B cell (primary cell): ENCODE data around the gene ATP8B1. TPM values are rescaled to one million over a fixed set of nuclear protein-coding genes. Genes with fewer than 3 reads are reported as not detected.

Experiments
- ATAC-seq: fragments of 200-7000 bp; cut with Tn5 transposase; one replicate; pipeline ENCODE4 v1.10.0; 2021; ENCODE audit warnings: low read depth, mild to moderate bottlenecking, moderate number of reproducible peaks, moderate library complexity
- CTCF ChIA-PET: fragments of 350-600 bp; sonication (Branson Sonifier 250); formaldehyde crosslinking; loops from one replicate; lab custom pipeline; 2021; ENCODE audit warnings: antibody characterized with exemption, inconsistent platforms; lab: Charles Lee
- POLR2A ChIA-PET: fragments of 350-600 bp; sonication (Branson Sonifier 250); formaldehyde crosslinking; loops from one replicate; lab custom pipeline; 2021; ENCODE audit warnings: antibody characterized with exemption; lab: Charles Lee
- DNase-seq: peaks from one replicate; pipeline ENCODE4 v3.0.0; 2013
- H2AFZ ChIP-seq: 2 replicates; pipeline ENCODE4 v1.6.1; 2012; ENCODE audit warnings: mild to moderate bottlenecking, low read depth, low read length; ENCODE audit not compliant: insufficient read depth, poor library complexity, severe bottlenecking
- H3K27ac ChIP-seq, 2 donors: 1 replicate in 1 of 2; 2 replicates in 1 of 2; pipeline ENCODE4 v1.5.1; 2012 to 2013; ENCODE audit warnings: low read length in 2 of 2, mild to moderate bottlenecking in 2 of 2, moderate library complexity in 1 of 2
- H3K27me3 ChIP-seq, 4 experiments: fragments of 200-600 bp in 1 of 4; sonication (generic) in 1 of 4; replicated peaks in 1 of 4; 1 replicate in 2 of 4; 2 replicates in 2 of 4; pipeline versions ENCODE4 v1.6.1 to v1.7.0; 2013 to 2016; ENCODE audit warnings: low read length in 3 of 4, mild to moderate bottlenecking in 2 of 4, mixed read lengths in 1 of 4, moderate library complexity in 1 of 4; ENCODE audit not compliant: insufficient read depth in 4 of 4, control insufficient read depth in 3 of 4; ENCODE audit errors: control extremely low read depth in 1 of 4
- H3K36me3 ChIP-seq, 2 experiments: replicated peaks in 1 of 2; 1 replicate in 1 of 2; 2 replicates in 1 of 2; pipeline versions ENCODE4 v1.6.1 to v1.7.1; 2013; ENCODE audit warnings: low read length in 1 of 2; ENCODE audit not compliant: insufficient read depth in 2 of 2, control insufficient read depth in 1 of 2; ENCODE audit errors: control extremely low read depth in 1 of 2, extremely low read depth in 1 of 2
- H3K4me1 ChIP-seq, 2 donors: fragments of 200-600 bp in 1 of 2; sonication (generic) in 1 of 2; 1 replicate in 1 of 2; 2 replicates in 1 of 2; pipeline versions ENCODE4 v1.5.1 to v1.6.1; 2013 to 2017; ENCODE audit warnings: low read length in 2 of 2; ENCODE audit not compliant: control insufficient read depth in 2 of 2, insufficient read depth in 2 of 2
- H3K4me2 ChIP-seq: replicated peaks from 2 replicates; pipeline ENCODE3; 2012; ENCODE audit warnings: mild to moderate bottlenecking, low read depth, low read length; ENCODE audit not compliant: poor library complexity, severe bottlenecking
- H3K4me3 ChIP-seq, 5 experiments: fragments of 200-600 bp in 1 of 5; sonication (generic) in 1 of 5; 1 replicate in 3 of 5; 2 replicates in 2 of 5; pipeline versions ENCODE4 v1.5.1 to v1.7.0; 2011 to 2016; ENCODE audit warnings: low read length in 4 of 5, mild to moderate bottlenecking in 4 of 5, low read depth in 2 of 5, control low read depth in 1 of 5, moderate library complexity in 1 of 5; ENCODE audit not compliant: insufficient read depth in 1 of 5; ENCODE audit errors: control extremely low read depth in 1 of 5, extremely low read depth in 1 of 5
- H3K79me2 ChIP-seq: fragments of 200-600 bp; sonication (generic); one replicate; pipeline ENCODE4 v1.6.0; 2016; ENCODE audit warnings: low read length; ENCODE audit not compliant: control insufficient read depth, insufficient read depth
- H3K9ac ChIP-seq: fragments of 200-600 bp; sonication (generic); 2 replicates; pipeline ENCODE4 v1.6.1; 2017; ENCODE audit warnings: mild to moderate bottlenecking, low read length, moderate library complexity
- H3K9me3 ChIP-seq, 3 donors: one replicate each; pipeline versions ENCODE4 v1.6.1 to v1.7.1; 2013; ENCODE audit warnings: low read length in 2 of 3; ENCODE audit not compliant: control insufficient read depth in 2 of 3, insufficient read depth in 1 of 3; ENCODE audit errors: control extremely low read depth in 1 of 3
- H4K20me1 ChIP-seq: 2 replicates; pipeline ENCODE4 v1.6.0; 2012; ENCODE audit warnings: mild to moderate bottlenecking, low read length; ENCODE audit not compliant: insufficient read depth, control insufficient read depth, poor library complexity, severe bottlenecking
- H3K27ac Mint-ChIP-seq: one replicate; pipeline ENCODE4 v1.8.0; 2021; ENCODE audit warnings: mixed read lengths
- H3K27me3 Mint-ChIP-seq: one replicate; pipeline ENCODE4 v1.8.0; 2021; ENCODE audit warnings: mixed read lengths
- H3K4me1 Mint-ChIP-seq: one replicate; pipeline ENCODE4 v1.8.0; 2021; ENCODE audit warnings: mixed read lengths
- H3K4me3 Mint-ChIP-seq: one replicate; pipeline ENCODE4 v1.8.0; 2021; ENCODE audit warnings: mixed read lengths
- H3K9me3 Mint-ChIP-seq: one replicate; pipeline ENCODE4 v1.8.0; 2022; ENCODE audit warnings: mixed read lengths; ENCODE audit not compliant: insufficient read depth
- EZH2 ChIP-seq: IDR thresholded peaks from 2 replicates; pipeline ENCODE4 v1.6.1; 2012; ENCODE audit warnings: borderline replicate concordance, low read depth, mild to moderate bottlenecking, moderate library complexity, low read length; ENCODE audit not compliant: insufficient read depth, poor library complexity, severe bottlenecking
- WGBS: methylation state at CpG from one replicate; pipeline ENCODE4 v1.1.5; 2013; ENCODE audit warnings: missing lambda C conversion rate; ENCODE audit not compliant: insufficient coverage; 5-methylcytosine and 5-hydroxymethylcytosine counted together
- intact Hi-C: fragments of 100-400 bp; cut with micrococcal nuclease; formaldehyde crosslinking; loops from one replicate; pipeline ENCODE4 v1.10.0; 2022
- polyA plus RNA-seq: library from polyadenylated mRNA; depleted of rRNA; stranded (reverse); fragments of >200 nt; gene quantifications from 2 replicates; pipeline ENCODE4 v1.2.3, GENCODE V29; 2012
- total RNA-seq, 2 donors: library from RNA; stranded (reverse); fragments of 120-200 nt in 1 of 2; gene quantifications; 1 replicate in 1 of 2; 2 replicates in 1 of 2; pipeline versions ENCODE4 v1.2.3 to v1.2.4, GENCODE V29; 2013 to 2022
- TF ChIP-seq, protein P1 (sequence below): fragments of 200-600 bp; IDR thresholded peaks from one replicate; pipeline ENCODE4 v1.8.0; 2022; ENCODE audit warnings: antibody characterized with exemption, mild to moderate bottlenecking

Gene ATP8B1
- total and polyA plus RNA-seq, 2 donors (not counting 1 experiment from before 2014, with no cell fraction given): 0.27 TPM; not detected in 1

DNA sequence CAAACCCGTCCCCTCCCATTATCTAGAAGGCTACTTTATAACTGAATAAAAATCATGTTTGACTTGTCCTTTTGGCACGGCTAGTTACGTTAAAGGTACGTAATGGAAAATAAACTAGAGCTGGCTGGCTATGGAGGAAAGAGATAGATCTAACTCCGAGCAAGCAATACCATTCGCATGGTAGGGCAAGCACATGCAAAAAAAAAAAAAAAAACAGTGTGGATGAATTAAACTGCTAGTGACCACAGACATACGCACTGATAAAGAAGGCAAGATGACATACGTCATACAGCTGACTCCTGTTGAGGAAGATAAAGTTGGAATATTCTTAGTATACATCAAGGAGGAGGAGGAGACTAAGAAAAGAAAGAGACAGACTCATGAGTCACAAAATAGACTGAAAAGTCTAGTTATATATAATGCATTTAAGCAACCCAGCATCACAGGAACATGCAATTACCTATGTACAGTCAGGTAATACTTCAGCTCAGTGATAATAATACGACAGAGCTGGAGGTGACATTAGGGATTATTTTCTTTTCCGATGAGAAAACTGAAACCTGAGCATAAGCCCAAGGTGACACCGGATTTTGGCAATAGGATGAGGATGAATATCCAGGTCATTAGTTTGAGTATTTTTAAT lies 143.5 kb downstream of the ATP8B1 start:
- Mint-ChIP-seq H3K9me3 (peaks cover 7% of the 10 kb centered on the region), H3K4me3 (no peak overlapping the region), H3K27ac (peak overlapping the region; percentile 8), H3K4me1 (peaks cover 37% of the 10 kb centered on the region), H3K27me3 (no peaks in the 10 kb centered on the region)
- CTCF ChIA-PET: no interaction called here
- DNase-seq: no peak
- peaks cover 2 to 5% of the 10 kb centered on the region in 2 donors for H3K4me1 ChIP-seq
- 96% methylated on average over 4 of the region's 11 CpGs for WGBS
- no peak for TF ChIP-seq EZH2
- TF ChIP-seq, protein P1, sequence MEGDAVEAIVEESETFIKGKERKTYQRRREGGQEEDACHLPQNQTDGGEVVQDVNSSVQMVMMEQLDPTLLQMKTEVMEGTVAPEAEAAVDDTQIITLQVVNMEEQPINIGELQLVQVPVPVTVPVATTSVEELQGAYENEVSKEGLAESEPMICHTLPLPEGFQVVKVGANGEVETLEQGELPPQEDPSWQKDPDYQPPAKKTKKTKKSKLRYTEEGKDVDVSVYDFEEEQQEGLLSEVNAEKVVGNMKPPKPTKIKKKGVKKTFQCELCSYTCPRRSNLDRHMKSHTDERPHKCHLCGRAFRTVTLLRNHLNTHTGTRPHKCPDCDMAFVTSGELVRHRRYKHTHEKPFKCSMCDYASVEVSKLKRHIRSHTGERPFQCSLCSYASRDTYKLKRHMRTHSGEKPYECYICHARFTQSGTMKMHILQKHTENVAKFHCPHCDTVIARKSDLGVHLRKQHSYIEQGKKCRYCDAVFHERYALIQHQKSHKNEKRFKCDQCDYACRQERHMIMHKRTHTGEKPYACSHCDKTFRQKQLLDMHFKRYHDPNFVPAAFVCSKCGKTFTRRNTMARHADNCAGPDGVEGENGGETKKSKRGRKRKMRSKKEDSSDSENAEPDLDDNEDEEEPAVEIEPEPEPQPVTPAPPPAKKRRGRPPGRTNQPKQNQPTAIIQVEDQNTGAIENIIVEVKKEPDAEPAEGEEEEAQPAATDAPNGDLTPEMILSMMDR: no peak
- no peak overlapping the region for H3K4me3 ChIP-seq
- no peaks in the 10 kb centered on the region for H3K27me3 ChIP-seq
- peaks cover 0 to 11% of the 10 kb centered on the region in 2 experiments for H3K36me3 ChIP-seq
- H4K20me1 ChIP-seq: peaks cover 94% of the 10 kb centered on the region
- H3K9me3 ChIP-seq: peaks cover 0 to 19% (median 16%) of the 10 kb centered on the region in 3 donors
- H3K79me2 ChIP-seq: peaks cover 97% of the 10 kb centered on the region
- no peak for ATAC-seq
- H2AFZ ChIP-seq: no peak overlapping the region
- no peak overlapping the region for H3K27ac ChIP-seq
- POLR2A ChIA-PET: no interaction called here
- H3K9ac ChIP-seq: no peak overlapping the region
- H3K4me2 ChIP-seq: no peak overlapping the region
- intact Hi-C loops: loop anchor here (10.0 kb wide), 1 partner anchor 45 kb away; no protein-coding TSS in a partner anchor

DNA sequence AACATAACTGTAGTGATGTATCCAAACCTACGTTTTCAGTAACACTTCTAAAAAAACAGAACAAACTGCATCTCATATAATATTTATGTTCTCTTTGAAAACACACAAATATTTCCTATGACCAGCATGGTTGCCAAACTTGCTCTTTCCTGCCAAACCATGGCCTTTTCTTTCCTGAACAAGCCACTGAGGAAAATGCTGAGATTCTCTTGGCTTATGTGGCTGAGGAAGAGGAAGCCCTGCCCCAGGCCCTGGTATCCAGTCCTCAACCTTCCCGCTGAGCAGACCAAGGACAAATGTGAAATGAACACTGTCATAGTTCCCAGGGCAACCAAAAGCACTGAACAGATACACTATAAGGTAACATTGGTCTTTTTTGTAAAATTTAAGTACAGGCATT lies 145.6 kb downstream of the ATP8B1 start:
- peaks cover 0 to 26% (median 16%) of the 10 kb centered on the region in 3 donors for H3K9me3 ChIP-seq
- no peaks in the 10 kb centered on the region for H3K27me3 Mint-ChIP-seq
- ATAC-seq (no peak), DNase-seq (no peak)
- H4K20me1 ChIP-seq: peaks cover 92% of the 10 kb centered on the region
- POLR2A ChIA-PET: no interaction called here
- no peak overlapping the region for H3K9ac ChIP-seq
- no peaks in the 10 kb centered on the region for H3K4me1 ChIP-seq
- TF ChIP-seq, protein P1: no peak
- TF ChIP-seq EZH2: no peak
- H3K4me3 ChIP-seq: no peak overlapping the region
- peaks cover 7% of the 10 kb centered on the region for H3K9me3 Mint-ChIP-seq
- H3K27ac ChIP-seq: no peak overlapping the region
- no peaks in the 10 kb centered on the region for H3K27me3 ChIP-seq
- H3K4me2 ChIP-seq: no peak overlapping the region
- peaks cover 0 to 14% of the 10 kb centered on the region in 2 experiments for H3K36me3 ChIP-seq
- H3K4me3 Mint-ChIP-seq: no peak overlapping the region
- WGBS: 83% methylated on average over 1 of the region's 2 CpGs
- peaks cover 29% of the 10 kb centered on the region for H3K4me1 Mint-ChIP-seq
- intact Hi-C loops: loop anchor here (10.0 kb wide), 1 partner anchor 47 kb away; no protein-coding TSS in a partner anchor
- no peak overlapping the region for H2AFZ ChIP-seq
- CTCF ChIA-PET: no interaction called here
- peak overlapping the region; percentile 32 for H3K27ac Mint-ChIP-seq
- H3K79me2 ChIP-seq: peaks cover 96% of the 10 kb centered on the region
